HFFc6 (cell line): Measurements from ENCODE around the gene ZMYND11. TPM values are rescaled to one million over a fixed set of nuclear protein-coding genes. Genes with fewer than 3 reads are reported as not detected.

ENCODE experiments used
- DNase-seq: peaks from one replicate; pipeline ENCODE4 v3.0.0-alpha.2; 2018
- H3K27ac Mint-ChIP-seq: 2 replicates; pipeline ENCODE4 v1.8.0; 2020; ENCODE audit warnings: mild to moderate bottlenecking, mixed read lengths
- H3K27me3 Mint-ChIP-seq: 2 replicates; pipeline ENCODE4 v1.8.0; 2021; ENCODE audit warnings: mild to moderate bottlenecking, moderate library complexity, mixed read lengths; ENCODE audit not compliant: insufficient read depth
- H3K36me3 Mint-ChIP-seq: 2 replicates; pipeline ENCODE4 v1.8.0; 2021; ENCODE audit warnings: low read depth, mixed read lengths
- H3K4me1 Mint-ChIP-seq: 2 replicates; pipeline ENCODE4 v1.8.0; 2020; ENCODE audit warnings: low read depth, mixed read lengths
- H3K4me3 Mint-ChIP-seq: 2 replicates; pipeline ENCODE4 v1.8.0; 2020; ENCODE audit warnings: mild to moderate bottlenecking, moderate library complexity, mixed read lengths
- H3K9me3 Mint-ChIP-seq: 2 replicates; pipeline ENCODE4 v1.8.0; 2020; ENCODE audit warnings: mild to moderate bottlenecking, mixed read lengths
- total RNA-seq, 6 experiments: library from RNA; stranded (reverse); fragmentation: NEBNext Ultra II Directional; extraction: Animal tissue kit (Norgen Biotek cat#: 25700); gene quantifications; 2 replicates in 1 of 6; 3 replicates in 5 of 6; pipeline ENCODE4 v1.2.3, GENCODE V29; 2021
- TF ChIP-seq, protein P1 (sequence below): fragments of 200-600 bp; sonication (generic); IDR thresholded peaks from 2 replicates; pipeline ENCODE4 v1.5.0; 2021; ENCODE audit warnings: antibody characterized with exemption, mild to moderate bottlenecking

Gene ZMYND11
- total RNA-seq, 6 experiments from 2014 or later = 56.7 to 75.2 (median 65.9) TPM

DNA sequence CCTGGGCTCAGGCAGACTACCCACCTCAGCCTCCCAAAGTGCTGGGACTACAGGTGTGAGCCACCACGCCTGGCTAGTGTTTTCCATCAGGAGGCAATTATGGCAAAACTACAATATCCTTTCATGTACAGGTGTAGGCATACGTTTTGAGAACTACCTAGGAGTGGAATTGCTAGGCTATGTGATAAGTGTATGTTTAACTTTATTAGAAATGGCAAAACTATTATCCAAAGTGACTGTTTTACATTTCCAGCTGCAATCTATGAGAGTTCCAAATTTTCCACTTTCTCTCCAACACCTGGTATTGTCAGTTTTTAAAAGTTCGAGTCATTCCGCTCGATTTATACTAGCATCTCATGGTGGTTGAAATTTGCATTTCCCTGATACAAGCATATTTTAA lies 59.0 kb downstream of the ZMYND11 start:
- no peaks in the 10 kb centered on the region for H3K9me3 Mint-ChIP-seq
- no peak overlapping the region for H3K27ac Mint-ChIP-seq
- H3K27me3 Mint-ChIP-seq = no peaks in the 10 kb centered on the region; the same call in 1 of the 2 replicates
- H3K4me3 Mint-ChIP-seq = no peak overlapping the region
- TF ChIP-seq, protein P1, sequence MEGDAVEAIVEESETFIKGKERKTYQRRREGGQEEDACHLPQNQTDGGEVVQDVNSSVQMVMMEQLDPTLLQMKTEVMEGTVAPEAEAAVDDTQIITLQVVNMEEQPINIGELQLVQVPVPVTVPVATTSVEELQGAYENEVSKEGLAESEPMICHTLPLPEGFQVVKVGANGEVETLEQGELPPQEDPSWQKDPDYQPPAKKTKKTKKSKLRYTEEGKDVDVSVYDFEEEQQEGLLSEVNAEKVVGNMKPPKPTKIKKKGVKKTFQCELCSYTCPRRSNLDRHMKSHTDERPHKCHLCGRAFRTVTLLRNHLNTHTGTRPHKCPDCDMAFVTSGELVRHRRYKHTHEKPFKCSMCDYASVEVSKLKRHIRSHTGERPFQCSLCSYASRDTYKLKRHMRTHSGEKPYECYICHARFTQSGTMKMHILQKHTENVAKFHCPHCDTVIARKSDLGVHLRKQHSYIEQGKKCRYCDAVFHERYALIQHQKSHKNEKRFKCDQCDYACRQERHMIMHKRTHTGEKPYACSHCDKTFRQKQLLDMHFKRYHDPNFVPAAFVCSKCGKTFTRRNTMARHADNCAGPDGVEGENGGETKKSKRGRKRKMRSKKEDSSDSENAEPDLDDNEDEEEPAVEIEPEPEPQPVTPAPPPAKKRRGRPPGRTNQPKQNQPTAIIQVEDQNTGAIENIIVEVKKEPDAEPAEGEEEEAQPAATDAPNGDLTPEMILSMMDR = no peak
- H3K4me1 Mint-ChIP-seq = peaks cover 39% of the 10 kb centered on the region
- DNase-seq = no peak
- peaks cover 9% of the 10 kb centered on the region for H3K36me3 Mint-ChIP-seq

DNA sequence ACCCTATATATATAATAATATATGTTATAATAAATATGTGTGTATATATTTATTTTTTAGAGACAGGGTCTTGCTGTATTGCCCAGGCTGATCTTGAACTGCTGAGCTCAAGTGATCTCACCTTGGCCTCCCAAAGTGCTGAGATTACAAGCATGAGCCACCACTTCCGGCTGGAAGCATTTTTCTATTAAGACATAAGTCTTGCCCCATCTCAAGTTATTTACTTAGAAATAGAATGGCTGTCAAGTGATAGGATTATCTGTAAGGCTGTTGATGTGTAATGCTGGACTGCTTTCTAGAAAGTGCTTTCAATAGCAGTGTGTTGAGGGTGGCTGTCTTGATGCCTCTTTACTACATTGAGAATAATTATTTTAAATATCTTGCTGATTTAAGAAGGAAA lies 65.2 kb downstream of the ZMYND11 start:
- no peak for DNase-seq
- no peaks in the 10 kb centered on the region; the same call in 1 of the 2 replicates for H3K36me3 Mint-ChIP-seq
- no peaks in the 10 kb centered on the region for H3K27me3 Mint-ChIP-seq
- no peak overlapping the region; the same call in 1 of the 2 replicates for H3K27ac Mint-ChIP-seq
- peaks cover 16% of the 10 kb centered on the region for H3K4me1 Mint-ChIP-seq
- no peak overlapping the region for H3K4me3 Mint-ChIP-seq
- TF ChIP-seq, protein P1 = no peak
- no peaks in the 10 kb centered on the region for H3K9me3 Mint-ChIP-seq

DNA sequence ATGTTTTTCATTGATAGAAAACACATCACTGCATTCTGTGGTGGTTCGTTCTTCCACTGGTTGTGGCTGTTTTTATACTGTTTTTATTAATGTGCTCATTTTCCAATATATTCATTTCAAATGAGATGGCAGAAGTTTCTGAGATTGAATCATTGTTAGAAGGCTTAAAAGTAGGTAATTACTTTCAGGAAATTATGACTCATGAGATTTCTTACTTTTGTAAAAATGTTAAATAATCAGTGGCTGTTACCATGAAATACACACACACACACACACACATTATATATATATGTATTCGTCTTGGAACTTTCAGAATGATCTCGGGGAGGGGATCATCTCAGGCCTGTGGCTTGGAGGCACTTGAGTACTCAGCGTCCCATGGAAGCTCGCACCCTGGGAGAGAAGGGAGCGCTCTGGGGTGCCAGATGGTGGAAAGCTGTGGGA lies 66.1 kb downstream of the ZMYND11 start:
- Mint-ChIP-seq H3K4me3 (no peak overlapping the region), H3K9me3 (no peaks in the 10 kb centered on the region), H3K27ac (peak overlapping the region; percentile 63), H3K4me1 (peaks cover 16% of the 10 kb centered on the region), H3K36me3 (peaks cover 2% of the 10 kb centered on the region; the same call in 1 of the 2 replicates), H3K27me3 (no peaks in the 10 kb centered on the region)
- DNase-seq = peak; percentile 25
- TF ChIP-seq, protein P1 = no peak; the same call in 1 of the 2 replicates

DNA sequence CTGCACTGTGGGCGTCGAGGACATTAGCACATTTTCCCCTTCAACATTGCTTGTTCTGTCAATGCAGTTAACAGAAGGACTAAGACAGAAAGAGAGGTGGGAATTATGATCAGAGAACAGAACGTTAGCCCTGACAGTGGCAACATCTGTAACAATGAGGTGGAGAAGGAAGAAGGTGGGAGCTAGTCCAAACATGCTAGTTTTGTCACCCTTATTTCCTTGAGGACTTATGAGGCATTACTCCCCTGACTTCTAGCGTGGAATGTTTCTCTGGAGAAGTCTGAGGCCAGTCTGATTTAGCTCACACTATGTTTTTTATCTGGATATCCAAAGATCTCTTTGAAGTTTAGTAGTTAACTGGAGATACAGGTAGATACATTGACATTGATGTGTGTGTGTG lies 73.4 kb downstream of the ZMYND11 start:
- Mint-ChIP-seq H3K27ac (no peak overlapping the region), H3K9me3 (no peaks in the 10 kb centered on the region), H3K27me3 (no peaks in the 10 kb centered on the region), H3K4me1 (no peaks in the 10 kb centered on the region), H3K36me3 (peaks cover 5% of the 10 kb centered on the region; the same call in 1 of the 2 replicates), H3K4me3 (no peak overlapping the region)
- TF ChIP-seq, protein P1 = no peak
- DNase-seq = no peak

DNA sequence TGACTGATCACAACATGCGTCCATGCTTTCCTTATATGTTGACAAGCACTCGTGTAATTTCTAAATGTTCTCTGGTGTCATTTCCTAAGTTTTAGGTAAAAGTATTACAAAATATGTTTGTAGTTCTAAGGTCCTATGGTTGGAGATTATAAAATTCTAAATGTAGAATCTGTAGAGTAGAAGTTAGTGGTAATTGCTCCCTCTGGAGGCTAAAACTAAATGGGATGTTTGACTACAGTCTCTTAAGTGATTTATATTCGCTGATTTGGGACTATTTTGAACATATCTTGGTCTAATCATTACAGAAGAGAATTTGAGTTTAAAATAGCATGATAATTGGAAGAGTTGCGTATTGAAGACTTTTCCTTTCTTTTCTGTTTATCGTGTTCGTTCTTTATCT lies 74.1 kb downstream of the ZMYND11 start:
- H3K36me3 Mint-ChIP-seq = peaks cover 5% of the 10 kb centered on the region; the same call in 1 of the 2 replicates
- no peak for DNase-seq
- no peaks in the 10 kb centered on the region for H3K4me1 Mint-ChIP-seq
- H3K4me3 Mint-ChIP-seq = no peak overlapping the region
- no peaks in the 10 kb centered on the region for H3K9me3 Mint-ChIP-seq
- TF ChIP-seq, protein P1 = peak; percentile 74
- H3K27me3 Mint-ChIP-seq = no peaks in the 10 kb centered on the region
- no peak overlapping the region for H3K27ac Mint-ChIP-seq
